ENCODE data around the gene EMILIN2. TPM values are rescaled to one million over a fixed set of nuclear protein-coding genes. Genes with fewer than 3 reads are reported as not detected.

Gene EMILIN2
- total and polyA plus RNA-seq, 2 of the 13 experiments (the other 11 are each of a cell fraction or from before 2014, with no cell fraction given): 7.6 to 8.2 TPM

GRCh38 chr18:2910261-2910660 lies 63.5 kb downstream of the EMILIN2 start:
- H3K27ac ChIP-seq (ENCODE audit: extremely low read length, insufficient read depth, low read length): no peak overlapping the region
- BruUV-seq (replicated peaks): no TSS peak
- H3K79me2 ChIP-seq (ENCODE audit: insufficient read depth, low read length): peaks cover 8% of the 10 kb centered on the region
- H4K20me1 ChIP-seq (ENCODE audit: insufficient read depth, low read length): peaks cover 10% of the 10 kb centered on the region
- POLR2A ChIA-PET: no interaction called here
- no peak for FAIRE-seq
- 94% methylated on average over 3 of the region's 10 CpGs for WGBS (ENCODE audit: low lambda C conversion rate)
- H3K4me3 ChIP-seq (replicated peaks in 1 of 3; ENCODE audit: insufficient read depth in 1 of 3, low read depth in 2 of 3, low read length in 3 of 3): no peak overlapping the region
- H2AFZ ChIP-seq (ENCODE audit: low read length): no peak overlapping the region
- no peak overlapping the region for H3K9ac ChIP-seq (ENCODE audit: insufficient read depth, low read depth, low read length)
- TF ChIP-seq SIN3B (IDR thresholded peaks at IDR 0.05; ENCODE audit: low read length) (no peak), POLR2A (IDR thresholded peaks at IDR 0.05; ENCODE audit: insufficient read depth in 1 of 2, low read depth in 2 of 2, low read length in 2 of 2) (0 out of 4 replicates have a peak, but pooled peaks of 1 of the 2 experiments have one; percentile 2), MIER3 (CRISPR knock-in tag; IDR thresholded peaks at IDR 0.05; ENCODE audit: borderline replicate concordance) (no peak), RBM22 (optimal IDR thresholded peaks at IDR 0.05; ENCODE audit: low read length) (peak; percentile 46), AGO2 (optimal IDR thresholded peaks at IDR 0.05; ENCODE audit: low read depth, low read length) (peak; percentile 91), ZNF747 (CRISPR knock-in tag; IDR thresholded peaks at IDR 0.05; ENCODE audit: borderline replicate concordance) (no peak)
- no peaks in the 10 kb centered on the region for H3K27me3 ChIP-seq (ENCODE audit: control insufficient read depth in 1 of 2, insufficient read depth in 2 of 2, low read length in 2 of 2)
- H3K4me2 ChIP-seq (ENCODE audit: low read depth, low read length): no peak overlapping the region
- no peak for ATAC-seq
- H3K4me1 ChIP-seq (ENCODE audit: insufficient read depth, low read length): peaks cover 24% of the 10 kb centered on the region
- no peaks in the 10 kb centered on the region for H3K9me3 ChIP-seq (ENCODE audit: low read length)
- in situ Hi-C loops (cut with HindIII; ENCODE audit: extremely low pct_ligation_motif_present, low pct_unique_long_range_greater_than_20kb) (no loop called here), intact Hi-C loops (cut with micrococcal nuclease; ENCODE audit: unreplicated experiment) (no loop called here)
- CTCF ChIA-PET (ENCODE audit: low intra/inter-chr PET ratio, low total read pairs): no interaction called here
- no peak for DNase-seq (ENCODE audit: low spot score)
- peaks cover 27 to 53% of the 10 kb centered on the region in 2 experiments for H3K36me3 ChIP-seq (replicated peaks in 1 of 2; ENCODE audit: control insufficient read depth in 1 of 2, insufficient read depth in 2 of 2, low read length in 2 of 2)

- peaks cover 18% of the 10 kb centered on the region for H3K4me1 ChIP-seq (ENCODE audit: insufficient read depth, low read length)
- peaks cover 31 to 59% of the 10 kb centered on the region in 2 experiments for H3K36me3 ChIP-seq (replicated peaks in 1 of 2; ENCODE audit: control insufficient read depth in 1 of 2, insufficient read depth in 2 of 2, low read length in 2 of 2)
- H3K79me2 ChIP-seq (ENCODE audit: insufficient read depth, low read length): peaks cover 8% of the 10 kb centered on the region
- H4K20me1 ChIP-seq (ENCODE audit: insufficient read depth, low read length): peaks cover 10% of the 10 kb centered on the region
- no peaks in the 10 kb centered on the region for H3K9me3 ChIP-seq (ENCODE audit: low read length)
- no peak overlapping the region for H3K27ac ChIP-seq (ENCODE audit: extremely low read length, insufficient read depth, low read length)
- no peaks in the 10 kb centered on the region for H3K27me3 ChIP-seq (ENCODE audit: control insufficient read depth in 1 of 2, insufficient read depth in 2 of 2, low read length in 2 of 2)
- ChIA-PET POLR2A (interaction anchor here (0.7 kb wide), 1 partner anchor 61 kb away, joined by 3 read pairs; no protein-coding TSS in a partner anchor), CTCF (ENCODE audit: low intra/inter-chr PET ratio, low total read pairs) (no interaction called here)
- no peak overlapping the region for H3K4me3 ChIP-seq (replicated peaks in 1 of 3; ENCODE audit: insufficient read depth in 1 of 3, low read depth in 2 of 3, low read length in 3 of 3)
- 96% methylated on average over 13 of the region's 13 CpGs for WGBS (ENCODE audit: low lambda C conversion rate)
- in situ Hi-C loops (cut with HindIII; ENCODE audit: extremely low pct_ligation_motif_present, low pct_unique_long_range_greater_than_20kb): no loop called here
- H3K4me2 ChIP-seq (ENCODE audit: low read depth, low read length): no peak overlapping the region
- FAIRE-seq (no peak), ATAC-seq (no peak), DNase-seq (ENCODE audit: low spot score) (no peak)
- H2AFZ ChIP-seq (ENCODE audit: low read length): no peak overlapping the region
- BruUV-seq (replicated peaks): no TSS peak
- no peak overlapping the region for H3K9ac ChIP-seq (ENCODE audit: insufficient read depth, low read depth, low read length)
- intact Hi-C loops (cut with micrococcal nuclease; ENCODE audit: unreplicated experiment): no loop called here
- TF ChIP-seq BCL6 (CRISPR knock-in tag; IDR thresholded peaks at IDR 0.05): no peak
- no peak for TF ChIP-seq GATA4 (IDR thresholded peaks at IDR 0.05; ENCODE audit: borderline replicate concordance, low read depth)
- no peak for TF ChIP-seq HOXA5 (CRISPR knock-in tag; IDR thresholded peaks at IDR 0.05)
- TF ChIP-seq PAF1 (CRISPR knock-in tag; IDR thresholded peaks at IDR 0.05): 0 out of 2 replicates have a peak, but pooled peaks have one; percentile 3
- no peak for TF ChIP-seq PRDM10 (CRISPR knock-in tag; IDR thresholded peaks at IDR 0.05; ENCODE audit: low read depth)
- peak; percentile 16; the same call in 1 of the 2 replicates for TF ChIP-seq RBFOX2 (IDR thresholded peaks at IDR 0.05; ENCODE audit: low read depth, low read length)
- TF ChIP-seq MYPOP (CRISPR knock-in tag; IDR thresholded peaks at IDR 0.05): no peak
- peak; percentile 9; the same call in 1 of the 2 replicates for TF ChIP-seq AKAP8 (CRISPR knock-in tag; IDR thresholded peaks at IDR 0.05)
- no peak for TF ChIP-seq EEA1 (CRISPR knock-in tag; IDR thresholded peaks at IDR 0.05; ENCODE audit: borderline replicate concordance)
Observed at GRCh38 chr18:2910751-2911425, 64.1 kb downstream of the EMILIN2 start.

Data from HepG2 (cell line).